Vagina (tissue), 2 donors: ENCODE measurements around the gene UBE2E3. TPM values are rescaled to one million over a fixed set of nuclear protein-coding genes. Genes with fewer than 3 reads are reported as not detected.
"Not testable (repeated sequence)": the region's sequence is repeated elsewhere in the genome, so short reads cannot be mapped to it uniquely, and the experiment has no call there.

Source experiments
- DNase-seq, 2 donors: peaks; one replicate each; pipeline ENCODE4 v3.0.0-alpha.2; 2017; ENCODE audit errors: extremely low spot score in 2 of 2
- H3K27ac ChIP-seq: fragments of 200-600 bp; sonication (generic); one replicate; pipeline ENCODE4 v1.5.1; 2019
- H3K27me3 ChIP-seq: fragments of 200-600 bp; sonication (generic); one replicate; pipeline ENCODE4 v1.5.1; 2019
- H3K36me3 ChIP-seq, 2 donors: fragments of 200-600 bp; sonication (generic); one replicate each; pipeline ENCODE4 v1.5.1; 2017 to 2019
- H3K4me1 ChIP-seq: fragments of 200-600 bp; sonication (generic); one replicate; pipeline ENCODE4 v1.5.1; 2019
- H3K4me3 ChIP-seq, 2 donors: fragments of 200-600 bp; sonication (generic); 1 replicate in 1 of 2; 2 replicates in 1 of 2; pipeline ENCODE4 v1.5.1; 2016 to 2019
- H3K9me3 ChIP-seq: fragments of 200-600 bp; sonication (generic); one replicate; pipeline ENCODE4 v1.5.1; 2019
- CTCF ChIP-seq, 3 experiments: fragments of 450-650 bp in 2 of 3; fragments of 200-600 bp in 1 of 3; sonication (generic) in 1 of 3; IDR thresholded peaks; one replicate each; pipeline ENCODE4 v1.5.1; 2017 to 2019; ENCODE audit warnings: antibody characterized with exemption in 3 of 3, mild to moderate bottlenecking in 2 of 3, moderate library complexity in 2 of 3
- POLR2A ChIP-seq, 2 donors: fragments of 450-650 bp; IDR thresholded peaks; one replicate each; pipeline ENCODE4 v1.6.1; 2017; ENCODE audit warnings: antibody characterized with exemption in 2 of 2, mild to moderate bottlenecking in 2 of 2, moderate library complexity in 2 of 2
- POLR2AphosphoS5 ChIP-seq, 2 donors: sonication (generic); formaldehyde crosslinking; IDR thresholded peaks; one replicate each; pipeline ENCODE4 v1.9.0; 2017; ENCODE audit warnings: antibody characterized with exemption in 2 of 2, mild to moderate bottlenecking in 2 of 2, low read depth in 1 of 2; ENCODE audit not compliant: insufficient read depth in 1 of 2
- intact Hi-C: fragments of 100-400 bp; cut with DNase I; formaldehyde crosslinking; loops from one replicate; pipeline ENCODE4 v1.15.1; 2023
- total RNA-seq: library from RNA; depleted of rRNA; stranded (reverse); fragments of >200 nt; gene quantifications from one replicate; pipeline ENCODE4 v1.2.3, GENCODE V29; 2016

UBE2E3 gene
- total RNA-seq: 59.9 TPM

GRCh38 chr2:180980106-180980942 lies at the start of gene UBE2E3:
TSS of gene UBE2E3 (plus strand) at chr2:180980605. CDS start at chr2:180982043, 1,438 bp downstream.
- peaks cover 37% of the 10 kb centered on the region for H3K4me1 ChIP-seq
- H3K36me3 ChIP-seq: no peaks in the 10 kb centered on the region
- peak within 1 kb of the TSS; percentile 95 for H3K27ac ChIP-seq
- DNase-seq: no peak
- intact Hi-C loops: no loop called here
- TF ChIP-seq POLR2AphosphoS5 (IDR thresholded peaks at IDR 0.05; ENCODE audit: insufficient read depth in 1 of 2, low read depth in 1 of 2) (peak in 1 of 2 donors; percentile 52), CTCF (IDR thresholded peaks at IDR 0.05) (peak; percentile 8 to 67 (median 42)), POLR2A (IDR thresholded peaks at IDR 0.05) (peak in 1 of 2 donors; percentile 43)
- peak within 1 kb of the TSS; percentile 75 to 83 for H3K4me3 ChIP-seq
- H3K9me3 ChIP-seq: no peaks in the 10 kb centered on the region
- no peaks in the 10 kb centered on the region for H3K27me3 ChIP-seq

GRCh38 chr2:180931841-180932240 lies 48.6 kb upstream of the UBE2E3 start:
- H3K27me3 ChIP-seq: no peaks in the 10 kb centered on the region
- TF ChIP-seq POLR2AphosphoS5 (IDR thresholded peaks at IDR 0.05; ENCODE audit: insufficient read depth in 1 of 2, low read depth in 1 of 2) (no peak), CTCF (IDR thresholded peaks at IDR 0.05) (no peak), POLR2A (IDR thresholded peaks at IDR 0.05) (no peak)
- DNase-seq: no peak
- no peak overlapping the region for H3K4me3 ChIP-seq
- H3K9me3 ChIP-seq: no peaks in the 10 kb centered on the region
- H3K4me1 ChIP-seq: no peaks in the 10 kb centered on the region
- H3K36me3 ChIP-seq: no peaks in the 10 kb centered on the region
- intact Hi-C loops: no loop called here
- H3K27ac ChIP-seq: no peak overlapping the region

GRCh38 chr2:180933332-180933731 lies 47.1 kb upstream of the UBE2E3 start:
- no peaks in the 10 kb centered on the region for H3K9me3 ChIP-seq
- no peaks in the 10 kb centered on the region for H3K4me1 ChIP-seq
- no peak for TF ChIP-seq POLR2AphosphoS5 (IDR thresholded peaks at IDR 0.05; ENCODE audit: insufficient read depth in 1 of 2, low read depth in 1 of 2)
- no peak for TF ChIP-seq CTCF (IDR thresholded peaks at IDR 0.05)
- TF ChIP-seq POLR2A (IDR thresholded peaks at IDR 0.05): no peak
- no peak overlapping the region for H3K4me3 ChIP-seq
- no peak for DNase-seq
- H3K27me3 ChIP-seq: no peaks in the 10 kb centered on the region
- H3K27ac ChIP-seq: no peak overlapping the region
- H3K36me3 ChIP-seq: no peaks in the 10 kb centered on the region
- intact Hi-C loops: no loop called here

- H3K36me3 ChIP-seq: no peaks in the 10 kb centered on the region
- no peak overlapping the region for H3K4me3 ChIP-seq
- TF ChIP-seq POLR2A (IDR thresholded peaks at IDR 0.05): no peak
- no peak for TF ChIP-seq CTCF (IDR thresholded peaks at IDR 0.05)
- no peak for TF ChIP-seq POLR2AphosphoS5 (IDR thresholded peaks at IDR 0.05; ENCODE audit: insufficient read depth in 1 of 2, low read depth in 1 of 2)
- DNase-seq: no peak
- no peaks in the 10 kb centered on the region for H3K4me1 ChIP-seq
- no peaks in the 10 kb centered on the region for H3K27me3 ChIP-seq
- intact Hi-C loops: no loop called here
- no peak overlapping the region for H3K27ac ChIP-seq
- H3K9me3 ChIP-seq: no peaks in the 10 kb centered on the region
Observed at GRCh38 chr2:180934911-180935310, 45.5 kb upstream of the UBE2E3 start.

GRCh38 chr2:180937480-180937879 lies 42.9 kb upstream of the UBE2E3 start:
- H3K4me1 ChIP-seq, DNase-seq, H3K36me3 ChIP-seq, H3K4me3 ChIP-seq, H3K9me3 ChIP-seq, H3K27ac ChIP-seq, intact Hi-C loops, H3K27me3 ChIP-seq: not testable (repeated sequence)
